HepG2 (cell line): Measurements from ENCODE around the gene RABGGTA. TPM values are rescaled to one million over a fixed set of nuclear protein-coding genes. Genes with fewer than 3 reads are reported as not detected.
A peak's percentile ranks its signal among the peaks of the same experiment; 100 is the strongest.

Experiments
- AHR ChIP-seq: IDR thresholded peaks from 2 replicates; pipeline ENCODE4 v1.6.1; 2018; ENCODE audit warnings: missing genetic modification reagents, missing compliant biosample characterization
- CEBPG ChIP-seq: IDR thresholded peaks from 2 replicates; pipeline ENCODE4 v1.6.1; 2016
- DNMT3B ChIP-seq: conservative IDR thresholded peaks from 2 replicates; pipeline ENCODE4 v1.6.1; 2016; ENCODE audit warnings: missing biosample characterization, control low read depth
- ELF4 ChIP-seq: sonication (generic); formaldehyde crosslinking; IDR thresholded peaks from 2 replicates; pipeline ENCODE4 v1.5.0; 2020; ENCODE audit warnings: missing genetic modification reagents, mild to moderate bottlenecking, moderate library complexity, borderline replicate concordance
- HMGA1 ChIP-seq: sonication (generic); formaldehyde crosslinking; conservative IDR thresholded peaks from 2 replicates; pipeline ENCODE4 v1.4.0; 2020; ENCODE audit warnings: missing genetic modification reagents
- MIXL1 ChIP-seq: IDR thresholded peaks from 2 replicates; pipeline ENCODE4 v1.6.1; 2016
- MXD3 ChIP-seq: IDR thresholded peaks from 2 replicates; pipeline ENCODE4 v1.6.1; 2016; ENCODE audit warnings: mild to moderate bottlenecking, missing biosample characterization, missing genetic modification reagents
- THAP7 ChIP-seq: sonication (generic); formaldehyde crosslinking; IDR thresholded peaks from 2 replicates; pipeline ENCODE4 v1.8.1; 2023; ENCODE audit warnings: mild to moderate bottlenecking, missing genetic modification reagents
- TMF1 ChIP-seq: sonication (generic); formaldehyde crosslinking; IDR thresholded peaks from 2 replicates; pipeline ENCODE4 v1.8.1; 2022; ENCODE audit warnings: low read depth, missing genetic modification reagents
- ZC3H4 ChIP-seq: sonication (generic); formaldehyde crosslinking; IDR thresholded peaks from 2 replicates; pipeline ENCODE4 v1.4.0; 2020; ENCODE audit warnings: missing genetic modification reagents, borderline replicate concordance
- ZNF30 ChIP-seq: sonication (generic); formaldehyde crosslinking; IDR thresholded peaks from 2 replicates; pipeline ENCODE4 v1.5.0; 2020; ENCODE audit warnings: mild to moderate bottlenecking, missing genetic modification reagents
- ZNF543 ChIP-seq: sonication (generic); formaldehyde crosslinking; IDR thresholded peaks from 2 replicates; pipeline ENCODE4 v1.4.0; 2020; ENCODE audit warnings: mild to moderate bottlenecking, missing genetic modification reagents
- ZNF737 ChIP-seq: sonication (generic); formaldehyde crosslinking; IDR thresholded peaks from 2 replicates; pipeline ENCODE4 v1.5.0; 2020; ENCODE audit warnings: missing genetic modification reagents, mild to moderate bottlenecking, borderline replicate concordance
- ZNF850 ChIP-seq: sonication (generic); formaldehyde crosslinking; conservative IDR thresholded peaks from 2 replicates; pipeline ENCODE4 v1.9.0; 2021; ENCODE audit warnings: mild to moderate bottlenecking, missing genetic modification reagents
- ZSCAN29 ChIP-seq: sonication (generic); formaldehyde crosslinking; conservative IDR thresholded peaks from 2 replicates; pipeline ENCODE4 v1.4.0; 2020; ENCODE audit warnings: mild to moderate bottlenecking, missing genetic modification reagents
- polyA plus RNA-seq, 8 experiments: library from polyadenylated mRNA; depleted of rRNA in 3 of 8; stranded (reverse) in 7 of 8; unstranded in 1 of 8; fragments of >200 nt; fragmentation: Illumina TruSeq in 4 of 8; extraction: Trizol in 4 of 8; gene quantifications; 2 replicates each; pipeline versions ENCODE4 v1.2.1 to v1.2.3, GENCODE V29; 2011 to 2016; ENCODE audit warnings: low read depth in 4 of 8, missing spikeins in 1 of 8, mixed read lengths in 1 of 8; ENCODE audit not compliant: insufficient read depth in 1 of 8
- total RNA-seq, 5 experiments: library from RNA; depleted of rRNA; stranded (reverse); fragments of >200 nt; fragmentation: Illumina TruSeq; extraction: Trizol; gene quantifications; 2 replicates each; pipeline ENCODE4 v1.2.3, GENCODE V29; 2016; ENCODE audit warnings: low read depth in 1 of 5
- TF ChIP-seq, protein P1 (sequence below): sonication (generic); formaldehyde crosslinking; IDR thresholded peaks from 2 replicates; pipeline ENCODE4 v1.4.0; 2020; ENCODE audit warnings: missing genetic modification reagents, borderline replicate concordance
- TF ChIP-seq, protein P2 (sequence below): sonication (generic); formaldehyde crosslinking; IDR thresholded peaks from 2 replicates; pipeline ENCODE4 v1.4.0; 2020; ENCODE audit warnings: mild to moderate bottlenecking, missing genetic modification reagents
- TF ChIP-seq, protein P3 (sequence below): sonication (generic); formaldehyde crosslinking; IDR thresholded peaks from 2 replicates; pipeline ENCODE4 v1.5.0; 2020; ENCODE audit warnings: mild to moderate bottlenecking, missing genetic modification reagents
- TF ChIP-seq, protein P4 (sequence below): sonication (generic); formaldehyde crosslinking; conservative IDR thresholded peaks from 2 replicates; pipeline ENCODE4 v1.8.0; 2022; ENCODE audit warnings: missing genetic modification reagents

Gene RABGGTA
- total and polyA plus RNA-seq, 2 of the 13 experiments (the other 11 are each of a cell fraction or from before 2014, with no cell fraction given), result 57.9 to 90.8 TPM

- TF ChIP-seq, protein P1, sequence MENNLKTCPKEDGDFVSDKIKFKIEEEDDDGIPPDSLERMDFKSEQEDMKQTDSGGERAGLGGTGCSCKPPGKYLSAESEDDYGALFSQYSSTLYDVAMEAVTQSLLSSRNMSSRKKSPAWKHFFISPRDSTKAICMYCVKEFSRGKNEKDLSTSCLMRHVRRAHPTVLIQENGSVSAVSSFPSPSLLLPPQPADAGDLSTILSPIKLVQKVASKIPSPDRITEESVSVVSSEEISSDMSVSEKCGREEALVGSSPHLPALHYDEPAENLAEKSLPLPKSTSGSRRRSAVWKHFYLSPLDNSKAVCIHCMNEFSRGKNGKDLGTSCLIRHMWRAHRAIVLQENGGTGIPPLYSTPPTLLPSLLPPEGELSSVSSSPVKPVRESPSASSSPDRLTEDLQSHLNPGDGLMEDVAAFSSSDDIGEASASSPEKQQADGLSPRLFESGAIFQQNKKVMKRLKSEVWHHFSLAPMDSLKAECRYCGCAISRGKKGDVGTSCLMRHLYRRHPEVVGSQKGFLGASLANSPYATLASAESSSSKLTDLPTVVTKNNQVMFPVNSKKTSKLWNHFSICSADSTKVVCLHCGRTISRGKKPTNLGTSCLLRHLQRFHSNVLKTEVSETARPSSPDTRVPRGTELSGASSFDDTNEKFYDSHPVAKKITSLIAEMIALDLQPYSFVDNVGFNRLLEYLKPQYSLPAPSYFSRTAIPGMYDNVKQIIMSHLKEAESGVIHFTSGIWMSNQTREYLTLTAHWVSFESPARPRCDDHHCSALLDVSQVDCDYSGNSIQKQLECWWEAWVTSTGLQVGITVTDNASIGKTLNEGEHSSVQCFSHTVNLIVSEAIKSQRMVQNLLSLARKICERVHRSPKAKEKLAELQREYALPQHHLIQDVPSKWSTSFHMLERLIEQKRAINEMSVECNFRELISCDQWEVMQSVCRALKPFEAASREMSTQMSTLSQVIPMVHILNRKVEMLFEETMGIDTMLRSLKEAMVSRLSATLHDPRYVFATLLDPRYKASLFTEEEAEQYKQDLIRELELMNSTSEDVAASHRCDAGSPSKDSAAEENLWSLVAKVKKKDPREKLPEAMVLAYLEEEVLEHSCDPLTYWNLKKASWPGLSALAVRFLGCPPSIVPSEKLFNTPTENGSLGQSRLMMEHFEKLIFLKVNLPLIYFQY (CRISPR knock-in tag), result peak; percentile 95
- no peak for TF ChIP-seq HMGA1
- TF ChIP-seq DNMT3B (CRISPR knock-in tag), result no peak
- TF ChIP-seq ZC3H4, result no peak
- no peak for TF ChIP-seq ZNF543 (CRISPR knock-in tag)
- no peak for TF ChIP-seq MIXL1
- TF ChIP-seq THAP7, result no peak
- no peak for TF ChIP-seq ELF4
- no peak for TF ChIP-seq TMF1 (CRISPR knock-in tag)
- TF ChIP-seq, protein P2, sequence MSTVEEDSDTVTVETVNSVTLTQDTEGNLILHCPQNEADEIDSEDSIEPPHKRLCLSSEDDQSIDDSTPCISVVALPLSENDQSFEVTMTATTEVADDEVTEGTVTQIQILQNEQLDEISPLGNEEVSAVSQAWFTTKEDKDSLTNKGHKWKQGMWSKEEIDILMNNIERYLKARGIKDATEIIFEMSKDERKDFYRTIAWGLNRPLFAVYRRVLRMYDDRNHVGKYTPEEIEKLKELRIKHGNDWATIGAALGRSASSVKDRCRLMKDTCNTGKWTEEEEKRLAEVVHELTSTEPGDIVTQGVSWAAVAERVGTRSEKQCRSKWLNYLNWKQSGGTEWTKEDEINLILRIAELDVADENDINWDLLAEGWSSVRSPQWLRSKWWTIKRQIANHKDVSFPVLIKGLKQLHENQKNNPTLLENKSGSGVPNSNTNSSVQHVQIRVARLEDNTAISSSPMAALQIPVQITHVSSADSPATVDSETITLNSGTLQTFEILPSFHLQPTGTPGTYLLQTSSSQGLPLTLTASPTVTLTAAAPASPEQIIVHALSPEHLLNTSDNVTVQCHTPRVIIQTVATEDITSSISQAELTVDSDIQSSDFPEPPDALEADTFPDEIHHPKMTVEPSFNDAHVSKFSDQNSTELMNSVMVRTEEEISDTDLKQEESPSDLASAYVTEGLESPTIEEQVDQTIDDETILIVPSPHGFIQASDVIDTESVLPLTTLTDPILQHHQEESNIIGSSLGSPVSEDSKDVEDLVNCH, result no peak
- TF ChIP-seq MXD3 (CRISPR knock-in tag), result no peak
- TF ChIP-seq ZSCAN29 (CRISPR knock-in tag), result no peak
- no peak for TF ChIP-seq ZNF850
- TF ChIP-seq ZNF30, result no peak
- TF ChIP-seq, protein P3, sequence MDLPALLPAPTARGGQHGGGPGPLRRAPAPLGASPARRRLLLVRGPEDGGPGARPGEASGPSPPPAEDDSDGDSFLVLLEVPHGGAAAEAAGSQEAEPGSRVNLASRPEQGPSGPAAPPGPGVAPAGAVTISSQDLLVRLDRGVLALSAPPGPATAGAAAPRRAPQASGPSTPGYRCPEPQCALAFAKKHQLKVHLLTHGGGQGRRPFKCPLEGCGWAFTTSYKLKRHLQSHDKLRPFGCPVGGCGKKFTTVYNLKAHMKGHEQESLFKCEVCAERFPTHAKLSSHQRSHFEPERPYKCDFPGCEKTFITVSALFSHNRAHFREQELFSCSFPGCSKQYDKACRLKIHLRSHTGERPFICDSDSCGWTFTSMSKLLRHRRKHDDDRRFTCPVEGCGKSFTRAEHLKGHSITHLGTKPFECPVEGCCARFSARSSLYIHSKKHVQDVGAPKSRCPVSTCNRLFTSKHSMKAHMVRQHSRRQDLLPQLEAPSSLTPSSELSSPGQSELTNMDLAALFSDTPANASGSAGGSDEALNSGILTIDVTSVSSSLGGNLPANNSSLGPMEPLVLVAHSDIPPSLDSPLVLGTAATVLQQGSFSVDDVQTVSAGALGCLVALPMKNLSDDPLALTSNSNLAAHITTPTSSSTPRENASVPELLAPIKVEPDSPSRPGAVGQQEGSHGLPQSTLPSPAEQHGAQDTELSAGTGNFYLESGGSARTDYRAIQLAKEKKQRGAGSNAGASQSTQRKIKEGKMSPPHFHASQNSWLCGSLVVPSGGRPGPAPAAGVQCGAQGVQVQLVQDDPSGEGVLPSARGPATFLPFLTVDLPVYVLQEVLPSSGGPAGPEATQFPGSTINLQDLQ (CRISPR knock-in tag), result no peak
- no peak for TF ChIP-seq AHR (CRISPR knock-in tag)
- TF ChIP-seq, protein P4, sequence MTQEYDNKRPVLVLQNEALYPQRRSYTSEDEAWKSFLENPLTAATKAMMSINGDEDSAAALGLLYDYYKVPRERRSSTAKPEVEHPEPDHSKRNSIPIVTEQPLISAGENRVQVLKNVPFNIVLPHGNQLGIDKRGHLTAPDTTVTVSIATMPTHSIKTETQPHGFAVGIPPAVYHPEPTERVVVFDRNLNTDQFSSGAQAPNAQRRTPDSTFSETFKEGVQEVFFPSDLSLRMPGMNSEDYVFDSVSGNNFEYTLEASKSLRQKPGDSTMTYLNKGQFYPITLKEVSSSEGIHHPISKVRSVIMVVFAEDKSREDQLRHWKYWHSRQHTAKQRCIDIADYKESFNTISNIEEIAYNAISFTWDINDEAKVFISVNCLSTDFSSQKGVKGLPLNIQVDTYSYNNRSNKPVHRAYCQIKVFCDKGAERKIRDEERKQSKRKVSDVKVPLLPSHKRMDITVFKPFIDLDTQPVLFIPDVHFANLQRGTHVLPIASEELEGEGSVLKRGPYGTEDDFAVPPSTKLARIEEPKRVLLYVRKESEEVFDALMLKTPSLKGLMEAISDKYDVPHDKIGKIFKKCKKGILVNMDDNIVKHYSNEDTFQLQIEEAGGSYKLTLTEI (CRISPR knock-in tag), result no peak
- peak; percentile 94; the same call in 1 of the 2 replicates for TF ChIP-seq ZNF737 (CRISPR knock-in tag)
- TF ChIP-seq CEBPG (CRISPR knock-in tag), result peak; percentile 68
These were observed 43.9 kb upstream of the RABGGTA start (continued) for GRCh38 chr14:24315243-24315806.
